SU-DHL-6 (cell line): ENCODE data around the gene CT47C1.

Experiments
- H2AFZ ChIP-seq: fragments of 200-600 bp; sonication (generic); 2 replicates; pipeline ENCODE4 v1.6.1; 2014; ENCODE audit warnings: low read depth, mild to moderate bottlenecking, moderate library complexity, mixed read lengths, antibody characterized with exemption, low read length; ENCODE audit not compliant: severe bottlenecking
- H3F3A ChIP-seq: fragments of 200-600 bp; shearing (Covaris generic); 2 replicates; pipeline ENCODE4 v1.6.0; 2016; ENCODE audit warnings: antibody characterized with exemption, mild to moderate bottlenecking; ENCODE audit not compliant: insufficient read depth
- H3K27ac ChIP-seq: fragments of 200-600 bp; sonication (generic); 2 replicates; pipeline ENCODE4 v1.5.1; 2016; ENCODE audit warnings: low read depth, mild to moderate bottlenecking, low read length, moderate library complexity, mixed read lengths
- H3K27me3 ChIP-seq: fragments of 200-600 bp; sonication (generic), shearing (Covaris generic); 2 replicates; pipeline ENCODE4 v1.6.0; 2014; ENCODE audit warnings: mild to moderate bottlenecking, low read length
- H3K36me3 ChIP-seq: fragments of 200-600 bp; sonication (generic); 2 replicates; pipeline ENCODE4 v1.6.1; 2014; ENCODE audit warnings: mild to moderate bottlenecking, low read length, mixed read lengths
- H3K4me2 ChIP-seq: fragments of 300-600, 200-600 bp; shearing (Covaris generic), sonication (generic); 2 replicates; pipeline ENCODE4 v1.6.0; 2014; ENCODE audit warnings: low read length, low read depth, mild to moderate bottlenecking; ENCODE audit not compliant: poor library complexity, severe bottlenecking
- H3K4me3 ChIP-seq: fragments of 200-600 bp; sonication (generic); 2 replicates; pipeline ENCODE4 v1.5.1; 2014; ENCODE audit warnings: antibody characterized with exemption, low read length, mild to moderate bottlenecking, mixed read lengths; ENCODE audit not compliant: insufficient read depth, poor library complexity, severe bottlenecking
- H3K79me2 ChIP-seq: fragments of 200-600 bp; sonication (generic); 2 replicates; pipeline ENCODE4 v1.6.1; 2014; ENCODE audit warnings: mild to moderate bottlenecking, low read length, moderate library complexity; ENCODE audit not compliant: insufficient read depth
- H3K9ac ChIP-seq: fragments of 200-600 bp; sonication (generic); 2 replicates; pipeline ENCODE4 v1.7.0; 2014; ENCODE audit warnings: mild to moderate bottlenecking, low read length
- H3K9me2 ChIP-seq: fragments of 200-600 bp; sonication (generic); replicated peaks from 2 replicates; pipeline ENCODE4 v1.6.1; 2014; ENCODE audit warnings: low read length; ENCODE audit not compliant: insufficient read depth
- H3K9me3 ChIP-seq: fragments of 200-600 bp; sonication (generic); 2 replicates; pipeline ENCODE4 v1.6.1; 2014; ENCODE audit warnings: low read length, mixed read lengths; ENCODE audit not compliant: insufficient read depth
- H4K20me1 ChIP-seq: fragments of 200-600 bp; sonication (generic); 2 replicates; pipeline ENCODE4 v1.6.1; 2014; ENCODE audit warnings: low read depth, mild to moderate bottlenecking, antibody characterized with exemption, low read length, moderate library complexity, mixed read lengths
- CTCF ChIP-seq: fragments of 200-600 bp; sonication (generic); IDR thresholded peaks from one replicate; pipeline ENCODE4 v1.5.1; 2017; ENCODE audit warnings: antibody characterized with exemption, mild to moderate bottlenecking, low read length, moderate library complexity; ENCODE audit not compliant: insufficient read depth, poor library complexity, severe bottlenecking
- EZH2phosphoT487 ChIP-seq: fragments of 200-600 bp; sonication (generic), shearing (Covaris generic); conservative IDR thresholded peaks from 2 replicates; pipeline ENCODE4 v1.6.1; 2018; ENCODE audit warnings: mild to moderate bottlenecking, antibody characterized with exemption, low read length, moderate library complexity, mixed read lengths

The CT47C1 gene

GRCh38 chrX:119118780-119119395, 46.1 kb downstream of the CT47C1 start:
- Histone ChIP-seq H3K79me2 (no peaks in the 10 kb centered on the region), H3K27me3 (no peaks in the 10 kb centered on the region), H3K36me3 (no peaks in the 10 kb centered on the region), H2AFZ (no peak overlapping the region), H3K9me2 (no peaks in the 10 kb centered on the region), H3K4me3 (no peak overlapping the region), H3K27ac (no peak overlapping the region), H3F3A (no peaks in the 10 kb centered on the region), H3K9me3 (no peaks in the 10 kb centered on the region), H3K4me2 (no peak overlapping the region), H4K20me1 (no peaks in the 10 kb centered on the region), H3K9ac (no peak overlapping the region)
- peak; percentile 36 for TF ChIP-seq CTCF
- TF ChIP-seq EZH2phosphoT487, result no peak

GRCh38 chrX:119121341-119121740, 48.5 kb downstream of the CT47C1 start:
- H3K9me3 ChIP-seq, result no peaks in the 10 kb centered on the region
- H3K27me3 ChIP-seq, result no peaks in the 10 kb centered on the region
- no peak overlapping the region for H3K27ac ChIP-seq
- TF ChIP-seq EZH2phosphoT487 (no peak), CTCF (no peak)
- no peak overlapping the region for H2AFZ ChIP-seq
- H3K79me2 ChIP-seq, result no peaks in the 10 kb centered on the region
- no peaks in the 10 kb centered on the region for H3F3A ChIP-seq
- no peak overlapping the region for H3K4me2 ChIP-seq
- no peaks in the 10 kb centered on the region for H3K9me2 ChIP-seq
- H4K20me1 ChIP-seq, result no peaks in the 10 kb centered on the region
- no peak overlapping the region for H3K4me3 ChIP-seq
- no peak overlapping the region for H3K9ac ChIP-seq
- no peaks in the 10 kb centered on the region for H3K36me3 ChIP-seq
